AG04449 (cell line): ENCODE measurements around the gene BCL11B.

Experiments
- CTCF ChIA-PET: fragments of 350-600 bp; formaldehyde crosslinking; extraction: SDS; loops from one replicate; lab custom pipeline; 2021; ENCODE audit warnings: antibody characterized with exemption; lab: Yijun Ruan, JAX
- POLR2A ChIA-PET: fragments of 400-600, 350-600 bp; formaldehyde crosslinking; extraction: SDS; loops from one replicate; lab custom pipeline; 2020; ENCODE audit warnings: antibody characterized with exemption, inconsistent platforms; lab: Yijun Ruan, JAX
- DNase-seq: peaks from one replicate; pipeline ENCODE4 v3.0.0-alpha.2; 2010; ENCODE audit warnings: low read depth, low spot score
- H3K4me3 ChIP-seq: 2 replicates; pipeline ENCODE4 v1.5.1; 2011; ENCODE audit warnings: low read depth, mild to moderate bottlenecking, control low read depth, low read length
- CTCF ChIP-seq: IDR thresholded peaks from one replicate; pipeline ENCODE4 v1.5.1; 2011; ENCODE audit warnings: mild to moderate bottlenecking, moderate library complexity, low read length, control low read depth, inconsistent platforms; ENCODE audit not compliant: insufficient read depth; ENCODE audit errors: missing control alignments

Gene BCL11B

DNA sequence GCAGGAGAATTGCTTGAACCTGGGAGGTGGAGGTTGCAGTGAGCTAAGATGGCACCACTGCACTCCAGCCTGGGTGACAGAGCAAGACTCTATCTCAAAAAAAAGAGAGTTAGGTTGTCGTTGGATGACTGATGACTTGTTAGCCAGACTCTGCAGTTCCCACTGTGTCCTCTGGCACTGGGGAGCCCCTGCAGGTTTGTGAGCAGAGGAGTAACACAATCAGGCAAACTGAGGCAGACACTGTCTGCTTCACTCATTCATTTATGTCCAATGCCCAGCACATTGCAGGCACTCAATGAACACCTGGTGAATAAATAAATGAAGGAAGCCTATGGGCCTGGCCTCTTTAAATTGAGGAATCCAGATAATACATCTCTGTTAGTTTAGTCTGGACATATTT, 41.2 kb upstream of the BCL11B start:
- ChIA-PET POLR2A (no interaction called here), CTCF (no interaction called here)
- no peak for TF ChIP-seq CTCF
- no peak for DNase-seq
- no peak overlapping the region for H3K4me3 ChIP-seq

DNA sequence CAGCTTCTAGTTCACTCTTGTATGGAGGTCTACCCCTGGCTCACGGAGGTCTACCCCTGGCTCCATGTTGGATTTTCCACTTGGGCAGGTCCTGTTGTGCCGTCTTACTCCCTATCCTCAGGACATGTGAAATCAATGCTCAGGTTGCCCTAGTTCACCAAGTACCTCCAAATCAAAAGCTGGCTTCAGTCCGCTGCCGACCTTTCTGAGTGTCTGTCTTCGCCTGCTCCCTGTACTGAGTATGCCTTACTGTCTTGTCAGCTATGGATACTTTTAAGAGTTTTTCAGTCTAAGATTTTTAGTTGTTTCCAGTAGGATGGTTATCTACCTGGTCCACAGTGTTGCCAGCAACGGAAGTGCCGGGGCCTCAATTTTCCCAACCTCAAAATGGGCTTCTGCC, 40.1 kb upstream of the BCL11B start:
- CTCF ChIA-PET: interaction anchor here (1.0 to 1.2 kb wide), 2 partner anchors 8 to 81 kb away, joined by 3 to 6 read pairs; no protein-coding TSS in a partner anchor
- DNase-seq: no peak
- POLR2A ChIA-PET: no interaction called here
- TF ChIP-seq CTCF: no peak
- no peak overlapping the region for H3K4me3 ChIP-seq

GRCh38 chr14:99309220-99309766, 37.3 kb upstream of the BCL11B start:
- CTCF ChIA-PET: interaction anchor here (1.0 kb wide), 1 partner anchor 11 kb away, joined by 4 read pairs; no protein-coding TSS in a partner anchor
- no peak for DNase-seq
- POLR2A ChIA-PET: no interaction called here
- no peak for TF ChIP-seq CTCF
- H3K4me3 ChIP-seq: no peak overlapping the region

DNA sequence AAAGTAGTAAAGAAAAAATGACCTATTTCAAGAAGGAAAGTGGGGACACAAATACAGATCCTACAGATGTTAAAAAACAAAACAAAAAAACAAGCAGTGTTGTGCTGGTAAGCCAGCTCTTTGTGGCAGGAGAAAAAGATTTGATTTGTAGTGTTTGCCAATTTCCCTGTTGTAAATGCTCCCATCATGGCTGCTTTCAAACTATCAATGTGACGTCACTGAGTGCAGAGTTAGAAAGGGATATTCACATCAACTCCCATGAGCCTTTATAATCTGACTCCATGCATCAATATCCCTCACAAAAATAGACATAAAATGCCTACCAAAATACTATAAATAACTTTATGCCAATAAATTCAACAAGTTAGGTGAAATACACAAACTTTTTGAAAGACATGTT, 32.2 kb upstream of the BCL11B start:
- TF ChIP-seq CTCF: no peak
- POLR2A ChIA-PET: no interaction called here
- no peak for DNase-seq
- no peak overlapping the region for H3K4me3 ChIP-seq
- CTCF ChIA-PET: interaction anchor here (0.9 to 1.3 kb wide), 2 partner anchors 16 to 112 kb away, joined by 3 to 4 read pairs; no protein-coding TSS in a partner anchor

DNA sequence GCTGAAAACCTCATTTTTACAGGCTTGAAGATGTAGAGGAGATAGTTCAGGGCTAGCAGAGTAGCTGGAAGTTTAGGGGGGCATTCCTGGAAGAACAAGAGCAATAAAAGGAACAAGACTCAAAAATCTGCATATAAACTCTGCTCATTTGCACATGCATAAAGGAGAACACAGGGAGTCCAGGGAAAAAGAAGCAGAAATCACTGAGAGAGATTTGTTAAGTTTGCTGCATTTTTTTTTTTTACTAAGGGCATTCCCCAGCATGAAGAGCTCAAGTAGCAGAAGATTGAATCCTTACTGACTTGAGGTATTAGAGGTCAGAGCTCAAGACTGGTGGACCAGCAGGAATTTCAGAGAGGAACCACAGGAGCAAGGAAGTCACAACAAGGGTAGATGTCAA, 28.2 kb upstream of the BCL11B start:
- no peak overlapping the region for H3K4me3 ChIP-seq
- TF ChIP-seq CTCF: no peak
- ChIA-PET CTCF (interaction anchor here (0.7 kb wide), 1 partner anchor 19 kb away, joined by 3 read pairs; no protein-coding TSS in a partner anchor), POLR2A (no interaction called here)
- DNase-seq: no peak

- ChIA-PET POLR2A (no interaction called here), CTCF (no interaction called here)
- no peak for DNase-seq
- no peak for TF ChIP-seq CTCF
- H3K4me3 ChIP-seq: no peak overlapping the region
Observed at GRCh38 chr14:99296517-99296916, 24.5 kb upstream of the BCL11B start.
